Fibroblast of lung (primary cell): ENCODE results near the gene TNK2.
"Not testable (repeated sequence)": the region's sequence is repeated elsewhere in the genome, so short reads cannot be mapped to it uniquely, and the experiment has no call there.

Source experiments
- CTCF ChIP-seq, 2 donors: IDR thresholded peaks in 1 of 2; conservative IDR thresholded peaks in 1 of 2; 1 replicate in 1 of 2; 2 replicates in 1 of 2; pipeline ENCODE4 v1.5.1; 2011 to 2012; ENCODE audit warnings: low read length in 2 of 2, control low read depth in 1 of 2, inconsistent platforms in 1 of 2, low read depth in 1 of 2, mild to moderate bottlenecking in 1 of 2
- EZH2 ChIP-seq: IDR thresholded peaks from 2 replicates; pipeline ENCODE4 v1.5.1; 2012; ENCODE audit warnings: low read length, control low read depth, mild to moderate bottlenecking; ENCODE audit errors: missing control alignments

- TF ChIP-seq CTCF (conservative IDR thresholded peaks at IDR 0.05 in 1 of 2, IDR thresholded peaks at IDR 0.05 in 1 of 2; ENCODE audit: low read depth in 1 of 2, low read length in 2 of 2); EZH2: not testable (repeated sequence)
These were observed 32.5 kb upstream of the TNK2 start for GRCh38 chr3:195940806-195941205.
